ENCODE data around the gene CHD3.

Gene CHD3

DNA sequence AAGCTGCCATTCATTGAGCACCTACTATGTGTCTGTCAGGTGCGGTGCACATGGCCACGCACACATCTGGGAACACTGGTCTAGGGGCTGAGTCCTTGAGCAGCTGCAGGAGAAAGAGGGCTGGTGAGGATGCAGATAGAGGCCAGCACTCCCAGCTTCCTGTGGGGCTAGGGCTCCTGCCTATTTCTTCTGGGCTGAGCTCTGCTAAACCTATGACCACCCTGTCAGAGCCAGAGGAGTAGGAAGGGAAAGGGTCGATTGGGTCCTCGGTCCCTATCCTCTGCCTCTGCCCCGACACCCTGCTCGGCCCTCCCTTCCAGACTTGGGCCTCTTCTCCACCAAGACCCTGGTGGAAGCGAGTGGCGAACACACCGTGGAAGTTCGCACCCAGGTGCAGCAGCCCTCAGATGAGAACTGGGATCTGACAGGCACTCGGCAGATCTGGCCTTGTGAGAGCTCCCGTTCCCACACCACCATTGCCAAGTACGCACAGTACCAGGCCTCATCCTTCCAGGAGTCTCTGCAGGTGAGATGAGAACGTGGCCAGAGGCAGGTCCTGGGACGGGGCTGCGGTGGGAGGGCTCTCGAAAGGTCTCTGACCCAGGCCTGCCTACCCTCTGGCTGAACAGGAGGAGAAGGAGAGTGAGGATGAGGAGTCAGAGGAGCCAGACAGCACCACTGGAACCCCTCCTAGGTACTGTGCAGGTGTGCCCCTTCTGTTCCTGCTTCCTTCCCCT is 37.7 kb upstream of the CHD3 start:
- Histone ChIP-seq H3K9me3 (ENCODE audit: insufficient read depth, low read depth, low read length) (no peaks in the 10 kb centered on the region), H3K9me2 (replicated peaks; ENCODE audit: low read depth, low read length) (no peaks in the 10 kb centered on the region), H3K36me3 (ENCODE audit: insufficient read depth, low read length) (peaks cover 62% of the 10 kb centered on the region; the same call in 1 of the 2 replicates), H3K79me2 (ENCODE audit: insufficient read depth, low read length) (no peaks in the 10 kb centered on the region), H3K4me2 (ENCODE audit: low read depth, low read length, poor library complexity, severe bottlenecking) (no peak overlapping the region), H3K9ac (ENCODE audit: low read depth, low read length, poor library complexity, severe bottlenecking) (no peak overlapping the region), H4K20me1 (ENCODE audit: insufficient read depth, low read length, poor library complexity, severe bottlenecking) (peaks cover 20% of the 10 kb centered on the region), H3K4me3 (ENCODE audit: low read length, poor library complexity, severe bottlenecking) (no peak overlapping the region), H2AFZ (ENCODE audit: low read length) (no peak overlapping the region), H3K27me3 (ENCODE audit: insufficient read depth, low read length, poor library complexity, severe bottlenecking) (no peaks in the 10 kb centered on the region), H3K4me1 (ENCODE audit: insufficient read depth, low read length, poor library complexity, severe bottlenecking) (no peaks in the 10 kb centered on the region), H3F3A (ENCODE audit: low read depth) (no peaks in the 10 kb centered on the region)
- TF ChIP-seq, protein P1, sequence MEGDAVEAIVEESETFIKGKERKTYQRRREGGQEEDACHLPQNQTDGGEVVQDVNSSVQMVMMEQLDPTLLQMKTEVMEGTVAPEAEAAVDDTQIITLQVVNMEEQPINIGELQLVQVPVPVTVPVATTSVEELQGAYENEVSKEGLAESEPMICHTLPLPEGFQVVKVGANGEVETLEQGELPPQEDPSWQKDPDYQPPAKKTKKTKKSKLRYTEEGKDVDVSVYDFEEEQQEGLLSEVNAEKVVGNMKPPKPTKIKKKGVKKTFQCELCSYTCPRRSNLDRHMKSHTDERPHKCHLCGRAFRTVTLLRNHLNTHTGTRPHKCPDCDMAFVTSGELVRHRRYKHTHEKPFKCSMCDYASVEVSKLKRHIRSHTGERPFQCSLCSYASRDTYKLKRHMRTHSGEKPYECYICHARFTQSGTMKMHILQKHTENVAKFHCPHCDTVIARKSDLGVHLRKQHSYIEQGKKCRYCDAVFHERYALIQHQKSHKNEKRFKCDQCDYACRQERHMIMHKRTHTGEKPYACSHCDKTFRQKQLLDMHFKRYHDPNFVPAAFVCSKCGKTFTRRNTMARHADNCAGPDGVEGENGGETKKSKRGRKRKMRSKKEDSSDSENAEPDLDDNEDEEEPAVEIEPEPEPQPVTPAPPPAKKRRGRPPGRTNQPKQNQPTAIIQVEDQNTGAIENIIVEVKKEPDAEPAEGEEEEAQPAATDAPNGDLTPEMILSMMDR (conservative IDR thresholded peaks at IDR 0.05; ENCODE audit: low read length), result no peak
- TF ChIP-seq EZH2phosphoT487 (IDR thresholded peaks at IDR 0.05; ENCODE audit: borderline replicate concordance), result no peak

DNA sequence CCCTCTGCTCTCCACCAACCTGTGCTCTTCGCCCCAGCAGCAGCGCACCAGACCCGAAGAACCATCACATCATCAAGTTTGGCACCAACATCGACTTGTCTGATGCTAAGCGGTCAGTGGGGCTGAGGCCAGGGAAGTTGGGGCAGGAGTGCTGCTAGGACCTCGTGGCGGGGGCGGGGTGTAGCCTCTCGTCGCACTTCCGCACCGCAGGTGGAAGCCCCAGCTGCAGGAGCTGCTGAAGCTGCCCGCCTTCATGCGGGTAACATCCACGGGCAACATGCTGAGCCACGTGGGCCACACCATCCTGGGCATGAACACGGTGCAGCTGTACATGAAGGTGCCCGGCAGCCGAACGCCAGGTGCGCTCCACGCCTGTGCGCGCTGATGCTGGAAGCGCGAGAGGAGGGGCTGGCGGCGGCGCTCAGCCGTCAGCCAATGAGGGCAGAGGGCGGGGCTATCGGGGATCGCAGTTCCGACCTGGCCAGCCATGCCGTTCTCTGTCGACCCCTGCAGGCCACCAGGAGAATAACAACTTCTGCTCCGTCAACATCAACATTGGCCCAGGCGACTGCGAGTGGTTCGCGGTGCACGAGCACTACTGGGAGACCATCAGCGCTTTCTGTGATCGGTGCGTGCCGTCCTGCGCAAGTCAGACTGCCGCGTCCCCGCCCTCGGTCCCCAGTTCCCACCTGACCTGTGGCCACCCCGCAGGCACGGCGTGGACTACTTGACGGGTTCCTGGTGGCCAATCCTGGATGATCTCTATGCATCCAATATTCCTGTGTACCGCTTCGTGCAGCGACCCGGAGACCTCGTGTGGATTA is 36.9 kb upstream of the CHD3 start:
- no peaks in the 10 kb centered on the region for H3K9me2 ChIP-seq (replicated peaks; ENCODE audit: low read depth, low read length)
- peaks cover 21% of the 10 kb centered on the region for H4K20me1 ChIP-seq (ENCODE audit: insufficient read depth, low read length, poor library complexity, severe bottlenecking)
- H3K79me2 ChIP-seq (ENCODE audit: insufficient read depth, low read length), result no peaks in the 10 kb centered on the region
- H3K4me2 ChIP-seq (ENCODE audit: low read depth, low read length, poor library complexity, severe bottlenecking), result no peak overlapping the region
- H3K9me3 ChIP-seq (ENCODE audit: insufficient read depth, low read depth, low read length), result no peaks in the 10 kb centered on the region
- H3F3A ChIP-seq (ENCODE audit: low read depth), result no peaks in the 10 kb centered on the region
- H3K36me3 ChIP-seq (ENCODE audit: insufficient read depth, low read length), result peaks cover 58% of the 10 kb centered on the region; the same call in 1 of the 2 replicates
- H3K9ac ChIP-seq (ENCODE audit: low read depth, low read length, poor library complexity, severe bottlenecking), result no peak overlapping the region
- TF ChIP-seq, protein P1 (conservative IDR thresholded peaks at IDR 0.05; ENCODE audit: low read length), result peak; percentile 79
- TF ChIP-seq EZH2phosphoT487 (IDR thresholded peaks at IDR 0.05; ENCODE audit: borderline replicate concordance), result no peak
- no peak overlapping the region for H2AFZ ChIP-seq (ENCODE audit: low read length)
- no peaks in the 10 kb centered on the region for H3K27me3 ChIP-seq (ENCODE audit: insufficient read depth, low read length, poor library complexity, severe bottlenecking)
- H3K4me1 ChIP-seq (ENCODE audit: insufficient read depth, low read length, poor library complexity, severe bottlenecking), result peaks cover 6% of the 10 kb centered on the region
- H3K4me3 ChIP-seq (ENCODE audit: low read length, poor library complexity, severe bottlenecking), result no peak overlapping the region

DNA sequence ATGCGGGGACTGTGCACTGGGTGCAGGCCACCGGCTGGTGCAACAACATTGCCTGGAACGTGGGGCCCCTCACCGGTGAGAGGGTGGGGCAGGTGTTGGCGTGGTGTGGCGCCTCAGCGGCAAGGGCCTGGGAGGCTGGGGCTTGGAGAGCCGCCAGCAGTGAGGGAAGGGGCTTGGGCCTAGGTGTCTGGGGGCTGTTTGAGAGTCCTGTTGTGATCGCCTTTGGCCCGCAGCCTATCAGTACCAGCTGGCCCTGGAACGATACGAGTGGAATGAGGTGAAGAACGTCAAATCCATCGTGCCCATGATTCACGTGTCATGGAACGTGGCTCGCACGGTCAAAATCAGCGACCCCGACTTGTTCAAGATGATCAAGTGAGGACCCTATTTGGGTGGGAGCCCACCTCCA is 36.3 kb upstream of the CHD3 start:
- no peaks in the 10 kb centered on the region for H3F3A ChIP-seq (ENCODE audit: low read depth)
- no peak overlapping the region for H2AFZ ChIP-seq (ENCODE audit: low read length)
- H3K4me2 ChIP-seq (ENCODE audit: low read depth, low read length, poor library complexity, severe bottlenecking), result no peak overlapping the region
- no peak overlapping the region for H3K9ac ChIP-seq (ENCODE audit: low read depth, low read length, poor library complexity, severe bottlenecking)
- peaks cover 21% of the 10 kb centered on the region for H4K20me1 ChIP-seq (ENCODE audit: insufficient read depth, low read length, poor library complexity, severe bottlenecking)
- TF ChIP-seq, protein P1 (conservative IDR thresholded peaks at IDR 0.05; ENCODE audit: low read length), result no peak
- TF ChIP-seq EZH2phosphoT487 (IDR thresholded peaks at IDR 0.05; ENCODE audit: borderline replicate concordance), result no peak
- H3K4me1 ChIP-seq (ENCODE audit: insufficient read depth, low read length, poor library complexity, severe bottlenecking), result peaks cover 9% of the 10 kb centered on the region
- H3K79me2 ChIP-seq (ENCODE audit: insufficient read depth, low read length), result no peaks in the 10 kb centered on the region
- H3K36me3 ChIP-seq (ENCODE audit: insufficient read depth, low read length), result peaks cover 53% of the 10 kb centered on the region; the same call in 1 of the 2 replicates
- no peaks in the 10 kb centered on the region for H3K9me2 ChIP-seq (replicated peaks; ENCODE audit: low read depth, low read length)
- H3K27me3 ChIP-seq (ENCODE audit: insufficient read depth, low read length, poor library complexity, severe bottlenecking), result no peaks in the 10 kb centered on the region
- no peaks in the 10 kb centered on the region for H3K9me3 ChIP-seq (ENCODE audit: insufficient read depth, low read depth, low read length)
- no peak overlapping the region for H3K4me3 ChIP-seq (ENCODE audit: low read length, poor library complexity, severe bottlenecking)

All from Loucy (cell line).